Stimulated activated CD8-positive, alpha-beta memory T cell treated with anti-CD3 and anti-CD28 coated beads, Interleukin-2, amount 100 ng/mL, for 1 hour (primary cell): ENCODE measurements around the gene KRT34.
"Not testable (repeated sequence)": the region's sequence is repeated elsewhere in the genome, so short reads cannot be mapped to it uniquely, and the experiment has no call there.

ENCODE experiments used
- DNase-seq, 2 donors: peaks; one replicate each; pipeline ENCODE4 v3.0.0-alpha.2; 2020; ENCODE audit warnings: low read depth in 2 of 2

Gene KRT34

DNA sequence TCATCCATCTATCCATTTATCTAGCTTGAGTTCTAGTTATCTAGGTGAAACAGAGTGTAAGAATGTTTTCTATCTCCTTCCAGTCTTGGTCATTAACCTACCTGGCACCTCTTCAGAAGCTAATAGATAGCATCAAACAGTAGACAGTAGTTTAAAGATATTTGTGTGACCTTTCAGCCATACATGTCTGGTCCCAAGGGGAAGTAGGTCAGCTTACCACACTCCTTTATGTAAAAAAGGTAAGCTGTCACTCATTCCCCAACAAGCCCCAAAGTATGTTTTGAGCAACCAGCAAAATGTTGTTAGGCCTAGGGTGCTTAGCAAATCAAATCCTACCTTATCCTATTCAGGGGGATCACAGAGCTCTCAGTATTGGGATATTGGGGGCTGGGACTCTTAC is 16.0 kb downstream of the KRT34 start:
- DNase-seq, result no peak

DNA sequence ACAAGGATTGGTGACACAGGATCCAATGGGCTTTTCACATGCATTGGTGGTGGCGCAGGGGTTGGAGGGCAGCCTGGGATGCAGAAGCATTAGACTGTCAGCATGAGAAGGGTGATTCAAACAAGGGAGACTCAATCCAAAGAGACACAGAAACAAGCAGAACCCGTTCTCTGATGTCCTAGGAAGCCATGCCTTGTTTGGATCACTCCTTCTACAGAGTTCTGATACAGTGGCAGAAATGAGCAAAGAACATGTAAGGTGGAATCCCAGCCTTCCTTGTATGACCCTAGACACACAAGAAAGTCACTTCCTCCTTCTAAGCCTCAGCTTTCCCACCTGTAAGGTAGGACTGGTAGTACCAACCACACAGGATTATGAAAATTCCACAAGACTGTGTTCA is 18.2 kb downstream of the KRT34 start:
- DNase-seq, result no peak

DNA sequence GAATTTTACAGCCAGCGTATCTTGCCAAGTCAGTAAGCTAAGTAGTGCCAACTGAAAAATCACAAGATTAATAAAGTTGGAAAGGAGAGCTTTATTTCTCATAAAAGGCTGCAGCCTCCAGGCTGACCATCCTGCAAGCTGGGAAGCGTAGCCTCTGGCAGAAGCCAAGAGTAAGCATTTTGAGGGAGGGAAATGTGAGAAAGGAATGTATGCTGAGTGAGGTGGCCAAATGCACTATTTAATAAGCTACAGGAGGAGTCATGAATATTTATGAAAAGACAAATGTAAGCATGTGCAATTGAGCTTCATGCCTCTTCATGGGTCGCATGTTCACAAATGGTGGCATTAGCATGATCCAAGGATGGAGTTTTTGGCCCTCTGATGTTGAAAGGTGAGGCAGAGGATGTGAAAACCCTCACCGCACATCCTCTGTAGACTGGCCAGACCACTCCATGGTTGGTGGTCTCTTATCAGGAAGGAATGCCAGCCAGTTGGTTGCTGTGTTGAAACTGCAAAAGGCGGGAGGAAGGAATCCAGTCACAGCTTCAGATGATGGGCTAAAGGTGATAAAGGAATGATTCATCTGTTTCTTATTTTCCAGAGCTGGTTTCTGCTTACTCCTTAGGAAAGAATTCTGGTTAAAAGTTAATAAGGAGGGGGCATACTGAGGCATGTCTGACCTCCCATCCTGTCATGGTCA is 21.7 kb downstream of the KRT34 start:
- DNase-seq, result no peak

DNA sequence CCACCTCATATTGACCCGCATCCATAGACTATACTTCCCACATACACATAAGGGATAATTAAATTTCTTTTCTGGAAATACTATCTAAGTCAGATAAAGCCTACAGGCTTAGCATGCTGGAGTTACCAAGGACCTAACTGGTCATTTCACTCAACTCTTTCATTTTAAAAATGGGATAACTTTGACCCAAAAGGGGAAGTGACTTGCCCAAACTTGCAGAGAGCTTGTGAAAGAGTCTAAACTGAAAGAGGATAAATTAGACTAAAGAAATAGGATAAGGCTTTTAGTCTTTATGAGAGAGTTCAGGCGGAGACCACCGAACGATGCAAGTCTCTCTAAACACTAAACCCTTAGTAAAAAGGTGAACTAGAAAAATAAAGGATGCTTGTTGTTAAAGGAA is 27.6 kb downstream of the KRT34 start:
- no peak for DNase-seq

DNA sequence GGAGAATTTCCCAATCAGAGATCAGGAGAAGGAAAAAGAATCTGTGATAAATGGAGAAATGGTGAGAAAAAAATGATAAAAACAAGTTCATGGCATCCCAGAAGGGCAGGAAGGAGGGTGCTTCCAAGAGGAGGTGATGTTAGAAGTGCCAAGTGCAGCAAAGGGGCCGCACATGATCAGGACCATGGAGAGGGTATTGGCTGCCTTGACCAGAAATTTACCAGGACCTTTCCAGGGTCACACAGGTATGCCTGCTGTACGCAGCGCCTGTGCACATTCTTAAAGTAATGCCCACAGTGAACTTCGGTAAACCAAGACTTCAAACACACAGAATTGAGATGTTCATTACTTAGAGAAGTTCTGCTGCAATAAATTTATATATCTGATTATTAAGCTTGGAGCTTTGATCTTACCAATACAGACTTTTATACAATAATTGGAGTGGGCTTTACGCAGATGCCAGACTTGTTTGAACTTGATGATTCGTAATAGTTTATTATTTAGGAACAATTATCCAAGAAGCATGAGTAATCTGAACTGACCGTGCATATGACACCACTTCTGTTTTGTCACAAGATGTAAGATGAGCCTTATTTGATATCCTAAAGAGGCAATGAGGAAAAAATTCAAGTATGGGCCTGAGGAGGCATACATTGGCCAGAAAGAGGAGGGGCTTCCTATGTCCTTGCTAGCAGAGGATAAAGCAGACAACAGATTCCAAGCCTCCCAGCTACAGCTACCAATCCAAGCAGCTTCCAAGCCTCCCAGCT is 29.3 kb downstream of the KRT34 start:
- DNase-seq, result no peak

DNA sequence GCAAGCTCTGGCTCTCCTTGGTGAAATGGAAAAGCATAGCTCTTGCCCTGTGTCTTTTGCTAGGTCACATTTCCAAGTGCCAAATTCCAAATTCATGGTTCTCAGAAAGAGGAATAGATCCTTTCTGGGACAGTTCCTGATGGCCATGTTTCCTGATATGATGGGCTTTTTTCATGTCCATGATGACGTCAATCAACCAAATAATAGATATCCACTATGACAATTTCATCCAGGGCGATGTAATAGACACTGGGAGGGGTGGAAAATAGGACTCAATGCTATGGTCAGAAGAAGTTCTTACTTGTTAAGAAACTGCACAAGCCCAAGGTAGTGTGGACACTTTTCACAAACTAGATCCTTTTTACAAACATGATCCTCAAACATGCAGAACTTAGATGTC is 30.9 kb downstream of the KRT34 start:
- no peak for DNase-seq

DNA sequence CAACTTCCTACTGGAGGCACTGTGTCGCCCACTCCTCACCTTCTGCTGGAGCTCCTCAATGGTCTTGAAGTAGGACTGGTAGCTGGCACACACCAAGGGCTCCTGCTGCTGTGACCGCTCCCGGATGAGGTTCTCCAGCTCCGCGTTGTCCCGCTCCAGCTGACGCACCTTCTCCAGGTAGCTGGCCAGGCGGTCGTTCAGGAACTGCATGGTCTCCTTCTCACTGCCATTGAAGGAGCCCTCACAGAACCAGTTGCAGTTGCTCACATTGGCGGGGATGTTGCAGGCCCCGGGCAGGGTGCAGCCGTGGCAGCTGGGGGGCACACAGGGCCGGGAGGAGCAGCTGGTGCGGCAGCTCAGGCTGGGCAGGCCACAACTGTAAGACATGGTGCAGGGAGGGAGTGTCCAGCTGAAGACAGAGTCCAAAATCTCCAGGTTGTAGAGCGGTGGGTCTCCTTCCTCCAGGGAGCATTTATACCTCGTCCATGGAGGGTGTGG is 31.7 kb downstream of the KRT34 start, which contains the start of gene KRT33A:
Gene KRT33A, minus strand, starts transcription at position 448 of the 498 bp plus-strand sequence. Its CDS starts 61 bp downstream, at position 387.
- not testable (repeated sequence) for DNase-seq

DNA sequence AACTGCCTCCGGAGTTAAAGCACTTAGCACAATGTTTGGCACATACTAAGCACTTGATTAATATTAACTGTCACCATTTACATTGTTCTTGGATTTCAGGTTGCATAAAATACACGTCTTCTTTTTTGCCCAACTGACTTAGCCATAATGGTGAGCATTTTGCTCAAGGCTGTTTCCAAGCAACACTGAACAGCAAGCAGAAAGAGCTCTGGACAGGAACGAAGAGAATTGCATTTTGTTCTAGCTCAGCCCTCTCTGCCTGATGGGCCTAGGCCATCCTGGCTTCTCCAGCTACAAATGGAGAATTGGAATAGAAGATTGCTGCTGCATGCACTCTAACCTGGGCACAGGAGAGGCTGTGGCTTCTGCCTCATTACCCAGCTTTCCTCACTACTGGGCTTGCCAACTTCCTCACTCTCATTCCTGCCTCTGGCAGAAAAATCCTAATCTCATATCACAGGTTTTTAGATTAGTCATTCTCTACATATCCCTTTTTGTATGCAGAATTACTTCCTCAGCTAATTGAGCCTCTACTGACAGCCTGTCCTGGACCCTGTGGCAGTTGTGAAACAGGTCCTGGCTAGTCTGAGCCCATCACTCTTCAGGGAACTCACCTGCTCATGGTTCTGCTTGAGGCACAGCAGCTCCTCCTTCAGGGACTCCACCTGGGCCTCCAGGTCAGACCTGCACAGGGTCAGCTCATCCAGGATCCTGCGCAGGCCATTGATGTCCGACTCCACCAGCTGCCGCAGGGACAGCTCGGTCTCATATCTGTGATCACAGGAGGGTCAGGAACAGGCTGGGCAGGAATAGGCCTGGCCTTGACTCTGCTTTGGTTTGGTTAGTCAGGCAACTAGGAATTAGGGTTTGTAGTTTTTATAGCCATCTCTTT is 34.0 kb downstream of the KRT34 start:
- DNase-seq, result no peak

DNA sequence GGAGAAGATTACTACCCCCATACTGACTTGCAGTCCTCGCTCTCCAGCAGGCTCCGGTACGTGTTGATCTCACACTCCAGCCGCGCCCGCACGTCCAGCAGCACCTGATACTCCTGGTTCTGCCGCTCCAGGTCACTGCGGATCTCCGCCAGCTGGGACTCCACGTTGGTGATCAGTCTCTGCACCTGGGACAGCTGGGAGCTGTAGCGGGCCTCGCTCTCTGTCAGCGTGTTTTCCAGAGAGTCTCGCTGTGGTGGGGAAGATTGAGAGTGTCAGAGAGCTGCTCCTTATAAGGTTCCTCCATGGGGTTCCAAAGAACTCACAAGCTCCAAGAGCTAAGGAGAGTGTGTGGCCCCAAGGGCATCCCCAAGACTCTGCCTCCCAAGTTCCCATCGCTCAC is 35.7 kb downstream of the KRT34 start:
- DNase-seq, result not testable (repeated sequence)

DNA sequence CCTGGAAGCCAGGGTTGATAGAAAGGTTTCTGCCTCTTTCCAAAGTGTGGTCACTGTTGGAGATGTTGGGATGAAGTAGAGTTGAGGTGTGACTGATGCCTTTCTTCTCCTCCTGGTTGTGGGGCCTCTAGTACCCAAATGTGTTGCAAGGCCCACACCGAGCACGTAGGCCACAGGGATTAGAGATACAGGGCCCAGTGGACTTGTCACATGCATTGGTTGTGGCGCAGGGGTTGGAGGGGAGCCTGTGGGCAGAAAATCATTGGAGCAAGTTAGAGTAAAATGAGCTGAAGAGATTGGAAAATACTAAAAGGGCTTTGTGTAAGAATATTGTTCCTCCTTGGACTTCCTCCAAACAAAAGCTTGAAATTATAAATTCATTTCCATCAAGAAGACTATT is 36.1 kb downstream of the KRT34 start:
- no peak for DNase-seq

DNA sequence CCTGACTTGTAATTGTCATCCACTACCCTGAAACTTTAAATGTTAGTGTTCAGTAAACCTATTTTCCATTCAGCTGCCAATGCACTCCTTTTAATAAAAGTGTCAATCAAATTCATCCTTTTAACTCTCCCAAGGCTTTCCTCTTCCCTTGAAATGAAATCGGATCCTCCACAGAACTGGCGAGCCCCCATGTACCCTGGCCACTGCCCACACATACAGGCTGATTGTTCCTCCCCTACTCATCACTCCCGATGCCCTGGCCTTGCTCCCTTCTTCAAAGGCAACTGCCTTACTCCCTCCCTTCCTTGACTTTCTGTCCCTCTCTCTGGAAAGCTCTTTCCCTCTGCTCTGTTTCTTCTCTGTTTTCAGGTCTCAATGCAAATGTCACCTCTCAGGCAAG is 39.1 kb downstream of the KRT34 start:
- no peak for DNase-seq

DNA sequence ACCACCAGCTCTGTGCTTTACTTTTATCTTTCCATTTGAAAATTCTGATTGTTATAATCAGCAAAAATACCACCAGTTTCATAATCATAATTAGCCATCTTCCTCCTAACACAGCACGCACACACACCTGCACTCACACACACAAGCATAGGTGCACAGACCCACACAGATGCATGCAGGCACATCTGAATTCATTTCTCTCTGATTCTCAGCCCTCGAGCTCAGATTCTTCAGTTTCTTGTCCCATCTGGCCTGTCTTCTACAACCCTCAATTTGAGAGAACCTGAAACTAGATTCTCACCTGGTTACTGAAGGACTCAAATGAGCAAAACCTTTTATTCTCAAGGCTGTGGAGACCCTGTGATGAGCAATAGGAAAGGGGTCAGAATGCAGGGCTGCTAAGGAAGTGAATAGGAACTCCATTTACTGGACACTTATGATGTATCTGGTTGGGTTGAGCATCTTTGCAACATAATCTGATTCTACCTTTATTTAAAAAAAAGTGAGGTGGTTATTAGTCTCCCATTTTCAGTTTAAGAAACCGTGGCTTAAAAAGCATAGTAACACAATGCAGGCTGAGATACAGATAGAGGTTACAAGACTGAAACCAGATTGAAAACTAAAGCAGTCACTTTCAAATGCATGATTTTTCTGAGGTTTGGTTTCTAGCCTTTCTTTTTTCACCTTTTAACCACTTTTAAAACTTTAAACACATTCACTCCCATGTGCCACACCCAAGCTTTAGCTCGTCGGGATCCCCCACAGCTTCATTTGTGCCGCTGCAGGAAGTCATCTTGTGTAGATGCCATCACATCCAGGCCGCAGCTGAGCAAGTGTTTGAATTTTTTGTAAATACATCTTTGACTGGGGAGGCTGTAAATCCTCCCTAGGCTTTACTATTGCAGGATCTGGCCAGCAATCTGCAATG is 40.9 kb downstream of the KRT34 start:
- no peak for DNase-seq

DNA sequence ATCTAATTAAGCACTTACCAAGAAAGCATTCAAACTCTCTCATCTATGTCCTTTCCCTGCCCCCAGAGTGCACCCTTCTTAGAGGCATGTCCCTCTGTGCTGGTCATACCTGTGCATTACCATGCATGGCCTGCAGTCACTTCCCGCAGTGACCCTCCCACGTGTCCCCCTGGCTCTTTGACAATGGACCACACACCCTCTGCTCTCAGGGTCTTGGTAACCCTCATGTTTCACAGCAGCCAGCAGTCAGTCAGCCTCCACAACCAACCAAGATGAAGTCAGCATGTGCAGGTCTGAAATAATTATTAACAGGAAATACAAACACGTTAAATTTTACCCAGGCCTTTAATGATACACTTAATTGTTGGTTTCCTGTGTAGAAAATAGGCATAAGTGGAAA is 41.6 kb downstream of the KRT34 start:
- no peak for DNase-seq

DNA sequence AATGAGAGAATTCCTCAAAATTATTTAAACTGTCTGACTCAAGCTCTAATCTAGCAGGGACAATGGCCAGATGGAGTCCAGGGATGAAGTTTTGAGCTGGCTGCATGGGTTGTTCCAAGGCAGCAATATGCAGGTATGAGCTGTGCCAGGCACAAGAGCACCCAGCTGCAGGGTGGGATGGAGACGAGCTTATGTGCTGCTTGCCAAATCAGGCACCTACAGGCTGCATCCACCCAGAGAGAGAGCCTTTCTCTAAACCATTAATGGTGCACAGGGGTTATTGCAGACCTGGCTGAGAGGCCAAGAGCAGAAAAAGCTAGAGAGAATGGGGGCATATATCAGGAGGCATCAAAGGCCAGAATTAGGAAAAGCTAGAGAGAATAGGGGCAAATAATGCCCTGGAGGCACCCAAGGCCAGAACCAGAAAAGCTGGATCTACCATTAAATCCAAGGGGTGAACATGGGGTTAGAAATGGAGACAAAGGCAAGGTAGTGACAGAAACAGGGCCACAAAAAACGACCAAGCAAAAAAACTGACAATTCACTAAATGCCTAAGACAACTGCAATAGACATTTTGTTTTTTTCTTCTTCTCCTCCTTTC is 42.4 kb downstream of the KRT34 start:
- no peak for DNase-seq

DNA sequence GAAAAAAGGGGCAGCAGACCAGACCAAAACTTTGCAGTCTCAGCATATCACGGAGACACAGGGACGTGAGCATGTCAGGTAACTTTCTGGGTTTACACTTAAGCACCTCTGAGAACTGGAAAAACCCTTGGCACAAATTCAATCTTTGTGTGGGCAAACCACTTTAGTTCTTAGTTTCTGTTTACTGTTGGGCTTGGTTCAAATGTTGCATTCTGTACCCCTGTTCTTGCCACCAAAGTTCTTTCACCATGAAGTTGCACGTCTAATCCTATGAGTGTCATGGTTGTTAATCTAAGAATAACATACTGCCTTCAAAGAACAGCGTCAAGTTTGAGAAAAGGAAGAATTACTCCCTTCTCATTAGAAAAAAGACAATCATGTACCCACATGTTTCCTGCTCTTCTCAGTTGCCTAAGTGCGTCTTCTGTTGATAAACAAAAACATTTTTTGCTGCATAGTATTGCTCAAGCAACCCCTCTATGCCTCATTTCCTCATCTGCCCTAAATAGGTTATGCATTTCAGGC is 43.1 kb downstream of the KRT34 start:
- no peak for DNase-seq

DNA sequence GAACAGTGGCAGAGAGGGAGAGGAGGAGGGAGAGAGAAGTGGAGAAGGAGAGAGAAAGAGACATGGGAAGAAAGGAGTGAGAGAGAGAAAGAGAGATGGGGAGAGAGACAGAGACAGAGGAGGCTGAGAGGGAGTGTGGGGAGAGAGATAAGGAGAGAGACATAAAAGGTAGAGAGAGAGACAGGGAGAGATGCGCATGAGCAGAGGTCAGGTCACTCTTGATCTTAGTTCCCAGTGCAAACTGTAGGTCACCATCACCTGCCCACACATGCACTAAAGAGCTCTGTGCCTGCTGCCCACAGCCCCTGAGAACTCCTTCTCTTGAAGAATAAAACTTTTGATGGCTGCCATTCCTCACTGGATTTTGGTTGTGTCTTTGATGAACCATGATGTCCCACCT is 46.4 kb downstream of the KRT34 start:
- no peak for DNase-seq

DNA sequence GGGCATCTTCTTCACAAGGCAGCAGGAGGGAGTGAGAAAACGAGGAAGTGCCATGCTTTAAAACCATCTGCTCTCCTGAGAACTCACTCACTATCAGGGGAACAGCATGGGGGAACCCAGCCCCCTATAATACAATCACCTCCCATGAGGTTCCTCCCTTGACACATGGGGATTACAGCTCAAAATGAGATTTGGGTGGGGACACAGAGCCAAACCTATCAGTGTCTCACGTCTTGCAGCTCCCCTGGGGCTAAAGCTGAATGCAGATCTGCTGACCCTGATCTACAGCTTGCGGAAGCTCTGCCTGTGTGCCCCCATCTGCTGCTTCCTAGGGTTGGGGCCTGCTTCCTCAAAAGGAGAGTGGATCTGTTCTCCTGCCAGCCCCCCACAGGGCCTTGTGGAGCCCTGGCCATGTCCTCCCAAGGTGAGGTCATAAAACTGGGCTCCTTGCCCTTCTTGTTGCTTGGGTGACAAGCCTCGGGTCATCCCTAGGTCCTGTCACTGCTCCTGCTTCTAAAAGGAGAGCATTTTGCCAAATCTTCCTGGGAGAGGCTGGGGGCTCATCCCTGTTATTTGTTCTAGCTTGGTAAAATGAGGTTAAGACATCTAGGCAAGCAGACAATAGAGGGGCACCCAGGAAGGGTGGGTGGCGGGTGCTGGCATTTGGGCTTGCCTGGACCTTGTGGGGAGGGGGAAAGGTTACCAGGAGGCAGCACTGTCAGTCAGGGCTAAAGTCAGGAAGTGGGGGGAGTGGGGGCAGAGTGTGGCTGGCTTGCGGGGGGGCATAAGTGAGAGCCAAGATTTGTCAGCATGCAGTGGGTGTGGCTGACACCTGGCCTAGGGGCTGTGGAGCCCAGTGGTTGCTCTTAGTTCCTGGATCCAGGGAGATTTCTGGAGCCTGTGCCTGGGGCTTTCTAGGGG is 47.5 kb downstream of the KRT34 start:
- DNase-seq, result no peak

DNA sequence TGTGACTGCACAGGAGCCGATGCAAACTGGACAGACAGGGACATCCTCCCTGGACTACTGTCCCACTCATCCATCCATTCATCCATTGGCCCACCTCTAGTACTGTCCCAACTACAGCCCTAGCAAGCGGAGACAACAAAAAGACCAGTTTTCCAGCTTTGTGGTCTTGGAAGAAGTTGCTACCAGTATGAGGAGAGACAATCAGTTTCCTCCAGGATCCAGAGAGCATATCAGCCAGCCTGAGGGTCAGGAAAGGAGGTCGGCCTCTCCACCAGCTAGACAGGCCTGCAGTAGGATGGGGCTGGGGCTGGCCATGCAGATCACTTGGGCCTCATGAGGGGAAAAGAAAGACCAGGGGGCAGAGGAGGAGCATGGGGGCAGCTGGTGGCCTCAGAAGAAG is 48.3 kb downstream of the KRT34 start:
- DNase-seq, result no peak

DNA sequence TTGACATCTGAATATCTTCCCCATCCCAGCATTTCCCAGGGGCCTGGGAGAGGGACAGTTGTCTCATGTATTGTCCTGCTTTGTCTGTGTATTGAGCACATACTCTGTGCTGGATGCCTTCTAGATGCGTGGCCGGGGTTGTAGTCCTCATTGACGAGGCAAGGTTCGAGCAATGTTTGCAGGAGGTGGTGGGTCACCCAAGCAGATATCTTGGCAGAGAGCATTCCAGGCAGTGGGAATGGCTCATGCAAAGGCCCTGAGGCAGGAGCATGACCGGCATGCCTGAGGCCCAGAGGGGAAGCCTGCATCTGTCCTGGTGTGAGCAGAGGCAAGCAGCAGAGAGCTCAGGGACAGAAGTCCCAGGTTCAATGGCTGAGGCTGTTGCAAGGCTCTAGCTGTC is 49.0 kb downstream of the KRT34 start:
- no peak for DNase-seq
